GM23338 (cell line): Measurements from ENCODE around the gene ZNF638. TPM values are rescaled to one million over a fixed set of nuclear protein-coding genes. Genes with fewer than 3 reads are reported as not detected.

Experiments
- ATAC-seq: fragments of 200-7000 bp; cut with Tn5 transposase; 3 replicates; pipeline ENCODE4 v1.9.1; 2020
- DNase-seq: peaks from one replicate; pipeline ENCODE4 v3.0.0-alpha.2; 2015; ENCODE audit warnings: low spot score
- H2AFZ ChIP-seq: fragments of 200-600 bp; sonication (generic); 2 replicates; pipeline ENCODE4 v1.8.0; 2016; ENCODE audit warnings: antibody characterized with exemption, mild to moderate bottlenecking, moderate library complexity
- H3F3A ChIP-seq: fragments of 200-600 bp; sonication (generic); replicated peaks from 2 replicates; pipeline ENCODE4 v1.8.0; 2017; ENCODE audit warnings: antibody characterized with exemption, mixed run types, low read depth
- H3K27ac ChIP-seq: fragments of 200-600 bp; sonication (generic); 2 replicates; pipeline ENCODE4 v1.6.1; 2016; ENCODE audit warnings: low read depth
- H3K27me3 ChIP-seq: fragments of 200-600 bp; sonication (generic); 2 replicates; pipeline ENCODE4 v1.8.0; 2016; ENCODE audit warnings: mild to moderate bottlenecking, mixed run types, moderate library complexity; ENCODE audit not compliant: insufficient read depth
- H3K36me3 ChIP-seq: fragments of 200-600 bp; sonication (generic); 2 replicates; pipeline ENCODE4 v1.8.0; 2016; ENCODE audit warnings: mild to moderate bottlenecking; ENCODE audit not compliant: insufficient read depth
- H3K4me1 ChIP-seq: fragments of 200-600 bp; sonication (generic); 2 replicates; pipeline ENCODE4 v1.8.0; 2016; ENCODE audit warnings: mild to moderate bottlenecking, moderate library complexity; ENCODE audit not compliant: insufficient read depth
- H3K4me2 ChIP-seq: fragments of 200-600 bp; sonication (generic); 2 replicates; pipeline ENCODE4 v1.7.1; 2017; ENCODE audit warnings: mixed run types
- H3K4me3 ChIP-seq: fragments of 200-600 bp; sonication (generic); 2 replicates; pipeline ENCODE4 v1.6.1; 2016; ENCODE audit warnings: mixed run types
- H3K79me2 ChIP-seq: fragments of 200-600 bp; sonication (generic); replicated peaks from 2 replicates; pipeline ENCODE4 v1.8.0; 2017; ENCODE audit warnings: mild to moderate bottlenecking; ENCODE audit not compliant: insufficient read depth
- H3K9me2 ChIP-seq: fragments of 200-600 bp; sonication (generic); 2 replicates; pipeline ENCODE4 v1.8.0; 2017; ENCODE audit not compliant: insufficient read depth
- H4K20me1 ChIP-seq: fragments of 200-600 bp; sonication (generic); replicated peaks from 2 replicates; pipeline ENCODE4 v1.8.0; 2017; ENCODE audit warnings: mild to moderate bottlenecking; ENCODE audit not compliant: insufficient read depth
- H3K27ac Mint-ChIP-seq: 2 replicates; pipeline ENCODE4 v1.8.0; 2020; ENCODE audit warnings: inconsistent platforms, mild to moderate bottlenecking, moderate library complexity, mixed read lengths
- H3K27me3 Mint-ChIP-seq: 3 replicates; pipeline ENCODE4 v1.8.0; 2022; ENCODE audit warnings: low read depth, mild to moderate bottlenecking, moderate library complexity, mixed read lengths, inconsistent platforms; ENCODE audit not compliant: insufficient read depth, poor library complexity
- H3K36me3 Mint-ChIP-seq: 3 replicates; pipeline ENCODE4 v1.8.0; 2021; ENCODE audit warnings: low read depth, mild to moderate bottlenecking, inconsistent platforms, moderate library complexity, mixed read lengths
- H3K4me1 Mint-ChIP-seq: 3 replicates; pipeline ENCODE4 v1.8.0; 2020; ENCODE audit warnings: mild to moderate bottlenecking, inconsistent platforms, mixed read lengths
- H3K4me3 Mint-ChIP-seq: 3 replicates; pipeline ENCODE4 v1.8.0; 2021; ENCODE audit warnings: moderate library complexity, mild to moderate bottlenecking, inconsistent platforms, mixed read lengths
- H3K9me3 Mint-ChIP-seq: 3 replicates; pipeline ENCODE4 v1.8.0; 2020; ENCODE audit warnings: moderate library complexity, mild to moderate bottlenecking, inconsistent platforms, mixed read lengths
- CREB1 ChIP-seq: fragments of 250-450 bp; sonication (Bioruptor Pico); IDR thresholded peaks from 2 replicates; pipeline ENCODE4 v1.5.0; 2020; ENCODE audit warnings: low read depth, mild to moderate bottlenecking, moderate library complexity
- CTCF ChIP-seq, 2 experiments: fragments of 200-600 bp in 1 of 2; sonication (generic) in 1 of 2; conservative IDR thresholded peaks; 2 replicates each; pipeline versions ENCODE4 v1.5.1 to v1.6.1; 2016 to 2017; ENCODE audit warnings: antibody characterized with exemption in 2 of 2, low read depth in 2 of 2, mild to moderate bottlenecking in 2 of 2, moderate library complexity in 1 of 2
- ETS1 ChIP-seq: IDR thresholded peaks from 2 replicates; pipeline ENCODE4 v1.6.1; 2016; ENCODE audit warnings: antibody characterized with exemption
- EZH2 ChIP-seq: fragments of 200-600 bp; sonication (generic); IDR thresholded peaks from one replicate; pipeline ENCODE4 v1.8.0; 2017; ENCODE audit warnings: antibody characterized with exemption, mild to moderate bottlenecking, low read depth; ENCODE audit not compliant: unreplicated experiment
- EZH2phosphoT487 ChIP-seq: fragments of 200-600 bp; sonication (generic); IDR thresholded peaks from one replicate; pipeline ENCODE4 v1.8.1; 2018; ENCODE audit warnings: antibody characterized with exemption; ENCODE audit not compliant: unreplicated experiment
- JUNB ChIP-seq: IDR thresholded peaks from one replicate; pipeline ENCODE4 v1.6.1; 2016; ENCODE audit warnings: antibody characterized with exemption; ENCODE audit not compliant: unreplicated experiment
- NANOG ChIP-seq: IDR thresholded peaks from 2 replicates; pipeline ENCODE4 v1.6.1; 2016; ENCODE audit warnings: antibody characterized with exemption, borderline replicate concordance
- POLR2AphosphoS5 ChIP-seq: IDR thresholded peaks from 2 replicates; pipeline ENCODE4 v1.6.1; 2016; ENCODE audit warnings: antibody characterized with exemption, low read depth
- STAT1 ChIP-seq: IDR thresholded peaks from one replicate; pipeline ENCODE4 v1.6.1; 2016; ENCODE audit warnings: antibody characterized with exemption; ENCODE audit not compliant: unreplicated experiment
- ZNF114 ChIP-seq: fragments of 250-450 bp; sonication (Bioruptor Pico); IDR thresholded peaks from 2 replicates; pipeline ENCODE4 v1.5.0; 2020; ENCODE audit warnings: mild to moderate bottlenecking, moderate library complexity
- ZNF331 ChIP-seq: fragments of 250-450 bp; sonication (Bioruptor Pico); IDR thresholded peaks from 2 replicates; pipeline ENCODE4 v1.5.0; 2020; ENCODE audit warnings: low read depth, mild to moderate bottlenecking, moderate library complexity
- ZNF462 ChIP-seq: fragments of 250-450 bp; sonication (Bioruptor Pico); IDR thresholded peaks from 2 replicates; pipeline ENCODE4 v1.5.0; 2020; ENCODE audit warnings: mild to moderate bottlenecking, moderate library complexity
- polyA plus RNA-seq: library from polyadenylated mRNA; unstranded; fragments of >200 nt; fragmentation: Nextera tagmentation; extraction: Ambion mirVana; gene quantifications from 2 replicates; pipeline ENCODE4 v1.2.1, GENCODE V29; 2016
- total RNA-seq: library from RNA; depleted of rRNA; stranded (reverse); fragments of >200 nt; shearing (Covaris generic); gene quantifications from 2 replicates; pipeline ENCODE4 v1.2.3, GENCODE V29; 2014
- TF ChIP-seq, protein P1 (sequence below): IDR thresholded peaks from one replicate; pipeline ENCODE4 v1.6.1; 2018; ENCODE audit warnings: antibody characterized with exemption; ENCODE audit not compliant: unreplicated experiment

Gene ZNF638
- total and polyA plus RNA-seq, 2 experiments from 2014 or later = 185 to 190 TPM

DNA sequence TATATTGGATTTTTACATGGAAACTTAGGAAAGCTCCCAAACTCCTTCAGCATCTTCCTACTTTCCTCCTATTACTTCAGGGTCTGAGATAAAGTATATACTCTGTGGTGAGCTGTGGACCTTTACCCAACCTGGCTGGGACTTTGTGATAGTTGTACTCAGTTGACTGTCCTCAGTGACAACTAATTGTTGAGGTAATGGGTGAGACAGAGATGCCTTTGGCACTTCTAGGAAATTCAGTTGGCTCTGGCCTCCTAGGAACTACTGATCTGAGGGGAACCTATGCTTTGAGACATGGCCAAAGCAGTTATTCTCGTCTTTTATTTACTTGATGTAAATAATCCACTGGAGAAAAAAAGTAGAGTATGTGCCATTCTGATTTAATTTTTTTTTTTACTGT is 39.4 kb upstream of the ZNF638 start:
- H3K4me3 Mint-ChIP-seq = no peak overlapping the region
- Histone ChIP-seq H3K9me2 (no peaks in the 10 kb centered on the region), H3K4me3 (no peak overlapping the region), H3K4me1 (no peaks in the 10 kb centered on the region), H3K27ac (no peak overlapping the region), H4K20me1 (no peaks in the 10 kb centered on the region; the same call in 1 of the 2 replicates), H3K79me2 (peaks cover 56% of the 10 kb centered on the region), H3K4me2 (no peak overlapping the region), H3K27me3 (no peaks in the 10 kb centered on the region), H3K36me3 (no peaks in the 10 kb centered on the region), H2AFZ (no peak overlapping the region), H3F3A (no peaks in the 10 kb centered on the region)
- no peaks in the 10 kb centered on the region for H3K4me1 Mint-ChIP-seq
- no peaks in the 10 kb centered on the region for H3K36me3 Mint-ChIP-seq
- ATAC-seq (no peak), DNase-seq (no peak)
- peaks cover 4% of the 10 kb centered on the region for H3K27me3 Mint-ChIP-seq
- TF ChIP-seq ZNF114 (CRISPR knock-in tag) = no peak
- TF ChIP-seq EZH2 = no peak
- TF ChIP-seq, protein P1, sequence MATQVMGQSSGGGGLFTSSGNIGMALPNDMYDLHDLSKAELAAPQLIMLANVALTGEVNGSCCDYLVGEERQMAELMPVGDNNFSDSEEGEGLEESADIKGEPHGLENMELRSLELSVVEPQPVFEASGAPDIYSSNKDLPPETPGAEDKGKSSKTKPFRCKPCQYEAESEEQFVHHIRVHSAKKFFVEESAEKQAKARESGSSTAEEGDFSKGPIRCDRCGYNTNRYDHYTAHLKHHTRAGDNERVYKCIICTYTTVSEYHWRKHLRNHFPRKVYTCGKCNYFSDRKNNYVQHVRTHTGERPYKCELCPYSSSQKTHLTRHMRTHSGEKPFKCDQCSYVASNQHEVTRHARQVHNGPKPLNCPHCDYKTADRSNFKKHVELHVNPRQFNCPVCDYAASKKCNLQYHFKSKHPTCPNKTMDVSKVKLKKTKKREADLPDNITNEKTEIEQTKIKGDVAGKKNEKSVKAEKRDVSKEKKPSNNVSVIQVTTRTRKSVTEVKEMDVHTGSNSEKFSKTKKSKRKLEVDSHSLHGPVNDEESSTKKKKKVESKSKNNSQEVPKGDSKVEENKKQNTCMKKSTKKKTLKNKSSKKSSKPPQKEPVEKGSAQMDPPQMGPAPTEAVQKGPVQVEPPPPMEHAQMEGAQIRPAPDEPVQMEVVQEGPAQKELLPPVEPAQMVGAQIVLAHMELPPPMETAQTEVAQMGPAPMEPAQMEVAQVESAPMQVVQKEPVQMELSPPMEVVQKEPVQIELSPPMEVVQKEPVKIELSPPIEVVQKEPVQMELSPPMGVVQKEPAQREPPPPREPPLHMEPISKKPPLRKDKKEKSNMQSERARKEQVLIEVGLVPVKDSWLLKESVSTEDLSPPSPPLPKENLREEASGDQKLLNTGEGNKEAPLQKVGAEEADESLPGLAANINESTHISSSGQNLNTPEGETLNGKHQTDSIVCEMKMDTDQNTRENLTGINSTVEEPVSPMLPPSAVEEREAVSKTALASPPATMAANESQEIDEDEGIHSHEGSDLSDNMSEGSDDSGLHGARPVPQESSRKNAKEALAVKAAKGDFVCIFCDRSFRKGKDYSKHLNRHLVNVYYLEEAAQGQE = no peak
- no peak for TF ChIP-seq JUNB
- no peak for TF ChIP-seq EZH2phosphoT487
- TF ChIP-seq ZNF462 (CRISPR knock-in tag) = no peak
- no peak for TF ChIP-seq ETS1
- TF ChIP-seq CTCF (conservative IDR thresholded peaks at IDR 0.05; ENCODE audit: low read depth in 2 of 2) = no peak
- TF ChIP-seq CREB1 = no peak
- no peak for TF ChIP-seq POLR2AphosphoS5
- TF ChIP-seq STAT1 = no peak
- no peak for TF ChIP-seq NANOG
- TF ChIP-seq ZNF331 = no peak
- no peak overlapping the region for H3K27ac Mint-ChIP-seq
- no peaks in the 10 kb centered on the region for H3K9me3 Mint-ChIP-seq
